ENCODE results near the gene RAB44. TPM values are rescaled to one million over a fixed set of nuclear protein-coding genes. Genes with fewer than 3 reads are reported as not detected.

RAB44 gene
- total and polyA plus RNA-seq, 9 of the 15 experiments (the other 6 are each of a cell fraction or from before 2014, with no cell fraction given) = not detected

GRCh38 chr6:36666826-36667591 is 30.6 kb upstream of the RAB44 start (continued):
- TF ChIP-seq ATF7 (IDR thresholded peaks at IDR 0.05) (peak; percentile 91), ZNF830 (CRISPR knock-in tag; IDR thresholded peaks at IDR 0.05) (peak; percentile 68; the same call in 1 of the 2 replicates), HINFP (tag; conservative IDR thresholded peaks at IDR 0.05; ENCODE audit: low read depth) (no peak), ID3 (CRISPR knock-in tag; IDR thresholded peaks at IDR 0.05) (no peak), ID3 (tag; IDR thresholded peaks at IDR 0.05) (0 out of 2 replicates have a peak, but pooled peaks have one; percentile 18), EP300 (IDR thresholded peaks at IDR 0.05; ENCODE audit: low read length) (0 out of 2 replicates have a peak, but pooled peaks have one; percentile 22), EGR1 (conservative IDR thresholded peaks at IDR 0.05) (peak; percentile 75), ZNF239 (CRISPR knock-in tag; IDR thresholded peaks at IDR 0.05) (peak; percentile 28; the same call in 1 of the 2 replicates), RCOR1 (IDR thresholded peaks at IDR 0.05; ENCODE audit: borderline replicate concordance in 1 of 2, low read depth in 2 of 2, low read length in 2 of 2) (peak in 1 of 2 experiments; percentile 79; a peak in 2 of 4 replicates), SRF (CRISPR knock-in tag; IDR thresholded peaks at IDR 0.05) (peak in 1 of 2 experiments; percentile 30; a peak in 1 of 4 replicates), MAFK (IDR thresholded peaks at IDR 0.05; ENCODE audit: low read length) (0 out of 2 replicates have a peak, but pooled peaks have one; percentile 17), L3MBTL2 (IDR thresholded peaks at IDR 0.05) (peak; percentile 60), JUN (IDR thresholded peaks at IDR 0.05; ENCODE audit: borderline replicate concordance, low read depth, low read length) (peak; percentile 81), JUN (CRISPR knock-in tag; IDR thresholded peaks at IDR 0.05; ENCODE audit: borderline replicate concordance) (no peak), CEBPB (tag; IDR thresholded peaks at IDR 0.05) (peak; percentile 98), GABPA (tag; conservative IDR thresholded peaks at IDR 0.05; ENCODE audit: low read depth) (0 out of 2 replicates have a peak, but pooled peaks have one; percentile 53), HDAC1 (IDR thresholded peaks at IDR 0.05) (no peak), TBL1XR1 (IDR thresholded peaks at IDR 0.05; ENCODE audit: low read length in 2 of 2) (0 out of 4 replicates have a peak, but pooled peaks of 1 of the 2 experiments have one; percentile 14), ASH1L (IDR thresholded peaks at IDR 0.05; ENCODE audit: borderline replicate concordance, low read depth, partially characterized antibody) (no peak), ATF1 (CRISPR knock-in tag; IDR thresholded peaks at IDR 0.05) (no peak), ATF1 (tag; IDR thresholded peaks at IDR 0.05) (peak; percentile 45), ATF3 (IDR thresholded peaks at IDR 0.05) (peak; percentile 100), ATF3 (CRISPR knock-in tag; conservative IDR thresholded peaks at IDR 0.05) (peak; percentile 96)

Data from K562 (cell line).